GM12874 (cell line): Measurements from ENCODE around the gene HRAS.

Source experiments
- CTCF ChIP-seq: IDR thresholded peaks from 2 replicates; pipeline ENCODE4 v1.5.1; 2011; ENCODE audit warnings: low read depth, mild to moderate bottlenecking, control low read depth, low read length, moderate library complexity; ENCODE audit not compliant: insufficient read depth

The HRAS gene

GRCh38 chr11:553083-553987 is 18.0 kb upstream of the HRAS start:
- TF ChIP-seq CTCF, result no peak

- TF ChIP-seq CTCF, result no peak
These were observed 16.2 kb upstream of the HRAS start for GRCh38 chr11:551596-551995.

DNA sequence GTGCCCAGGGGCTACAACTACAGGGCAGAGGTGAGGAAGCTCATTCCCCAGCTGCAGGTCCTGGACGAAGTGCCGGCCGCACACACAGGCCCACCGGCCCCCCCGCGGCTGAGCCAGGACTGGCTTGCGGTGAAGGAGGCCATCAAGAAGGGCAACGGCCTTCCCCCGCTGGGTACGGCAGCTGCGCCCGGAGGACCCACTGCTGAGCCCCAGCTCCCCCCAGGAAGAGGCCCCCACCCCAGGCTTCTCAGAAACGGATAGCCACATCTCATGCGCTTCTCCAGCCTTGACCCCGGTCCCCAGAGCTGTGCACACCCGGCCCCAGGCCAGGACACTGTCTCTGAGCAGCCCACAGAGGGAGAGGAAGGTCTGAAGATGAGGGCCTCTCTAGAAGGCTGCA is 15.8 kb upstream of the HRAS start:
- no peak for TF ChIP-seq CTCF

DNA sequence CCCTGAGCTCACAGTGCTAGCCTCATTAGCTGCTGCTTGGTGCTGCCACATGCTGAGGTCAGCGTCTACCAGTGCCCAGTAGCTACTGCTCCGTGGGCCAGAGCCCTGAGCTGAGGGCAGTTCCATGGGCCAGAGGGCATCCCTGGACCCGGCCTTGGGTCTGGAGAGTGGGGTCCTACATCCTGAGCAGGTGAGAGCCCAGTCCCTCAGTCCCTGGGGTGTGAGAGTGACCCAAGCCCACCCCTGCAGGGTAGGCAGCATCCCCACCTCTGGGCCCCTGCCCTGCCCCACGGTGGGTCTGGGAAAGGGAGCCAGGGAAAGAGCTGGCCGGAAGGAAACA is 15.3 kb upstream of the HRAS start:
- no peak for TF ChIP-seq CTCF

GRCh38 chr11:550021-550745 is 14.8 kb upstream of the HRAS start:
- TF ChIP-seq CTCF, result no peak

- no peak for TF ChIP-seq CTCF
These were observed 13.6 kb upstream of the HRAS start for GRCh38 chr11:548700-549603.

DNA sequence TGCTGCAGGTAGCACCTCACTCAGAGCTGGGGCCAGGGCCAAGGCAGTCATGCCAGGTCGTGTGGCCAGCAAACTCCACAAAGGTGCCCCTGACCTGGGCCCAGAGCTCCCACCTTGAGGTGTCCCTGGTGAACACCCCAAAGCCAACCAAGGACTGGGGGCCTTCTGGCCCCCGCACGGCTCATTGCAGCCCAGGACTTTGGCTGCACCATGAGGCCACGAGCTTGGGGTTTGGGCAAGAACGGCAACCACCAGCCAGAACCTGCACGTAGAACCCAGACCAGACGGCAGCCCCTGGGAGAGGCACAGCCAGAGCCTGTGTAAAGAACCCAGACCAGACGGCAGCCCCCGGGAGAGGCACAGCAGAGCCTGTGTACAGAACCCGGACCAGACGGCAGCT is 9.8 kb upstream of the HRAS start:
- TF ChIP-seq CTCF, result no peak
